Stomach smooth muscle (tissue), 2 donors: ENCODE data around the gene GRK1.
"Not testable (repeated sequence)": the region's sequence is repeated elsewhere in the genome, so short reads cannot be mapped to it uniquely, and the experiment has no call there.

ENCODE experiments used
- H3K27ac ChIP-seq: one replicate; pipeline ENCODE4 v1.7.0; 2013; ENCODE audit warnings: mild to moderate bottlenecking, low read length, inconsistent platforms
- H3K27me3 ChIP-seq, 2 donors: one replicate each; pipeline ENCODE4 v1.7.0; 2013; ENCODE audit warnings: low read length in 2 of 2; ENCODE audit not compliant: insufficient read depth in 2 of 2, control insufficient read depth in 1 of 2
- H3K36me3 ChIP-seq, 2 donors: one replicate each; pipeline ENCODE4 v1.7.0; 2013; ENCODE audit warnings: low read length in 2 of 2; ENCODE audit not compliant: control insufficient read depth in 2 of 2, insufficient read depth in 2 of 2
- H3K4me1 ChIP-seq: one replicate; pipeline ENCODE4 v1.7.0; 2013; ENCODE audit warnings: low read length; ENCODE audit not compliant: control insufficient read depth, insufficient read depth
- H3K4me3 ChIP-seq, 2 donors: one replicate each; pipeline ENCODE4 v1.7.0; 2013; ENCODE audit warnings: low read length in 2 of 2
- H3K9ac ChIP-seq, 2 donors: one replicate each; pipeline ENCODE4 v1.7.0; 2013; ENCODE audit warnings: low read length in 2 of 2, mild to moderate bottlenecking in 1 of 2
- H3K9me3 ChIP-seq, 2 donors: one replicate each; pipeline ENCODE4 v1.7.0; 2013; ENCODE audit warnings: low read length in 2 of 2; ENCODE audit not compliant: control insufficient read depth in 2 of 2
- donor health status: healthy.
- donor health status: Pancreatic carcinoma.

The GRK1 gene

GRCh38 chr13:113666951-113667701 lies at the start of gene GRK1:
TSS of gene GRK1 (plus strand) at chr13:113667219. CDS start at chr13:113667387, 168 bp downstream.
- peaks cover 5 to 9% of the 10 kb centered on the region in 2 donors for H3K27me3 ChIP-seq
- no peak within 1 kb of the TSS for H3K9ac ChIP-seq
- no peak within 1 kb of the TSS for H3K27ac ChIP-seq
- no peaks in the 10 kb centered on the region for H3K36me3 ChIP-seq
- H3K4me3 ChIP-seq: no peak within 1 kb of the TSS
- H3K9me3 ChIP-seq: no peaks in the 10 kb centered on the region
- H3K4me1 ChIP-seq: no peaks in the 10 kb centered on the region

DNA sequence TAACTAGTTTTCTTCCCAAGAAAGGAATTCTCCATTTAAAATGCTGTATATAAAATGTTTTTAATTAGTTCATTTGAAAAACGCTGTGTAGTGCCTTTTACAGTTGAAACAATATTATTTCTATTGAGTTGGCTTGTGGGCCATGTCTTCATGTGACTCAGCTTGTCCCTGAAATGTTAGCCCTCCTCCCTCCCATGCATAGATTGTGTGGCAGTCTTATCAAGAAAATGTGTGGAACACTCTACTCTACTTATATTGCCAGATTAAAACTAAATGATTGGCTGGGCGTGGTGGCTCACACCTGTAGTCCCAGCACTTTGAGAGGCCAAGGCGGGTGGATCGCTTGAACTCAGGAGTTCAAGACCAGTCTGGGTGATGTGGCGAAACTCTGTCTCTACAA lies 49.1 kb upstream of the GRK1 start:
- peaks cover 0 to 3% of the 10 kb centered on the region in 2 donors for H3K36me3 ChIP-seq
- no peak overlapping the region for H3K9ac ChIP-seq
- no peaks in the 10 kb centered on the region for H3K27me3 ChIP-seq
- no peaks in the 10 kb centered on the region for H3K9me3 ChIP-seq
- no peak overlapping the region for H3K27ac ChIP-seq
- no peak overlapping the region for H3K4me3 ChIP-seq
- H3K4me1 ChIP-seq: no peaks in the 10 kb centered on the region

GRCh38 chr13:113618455-113618854 lies 48.6 kb upstream of the GRK1 start:
- H3K9ac ChIP-seq: no peak overlapping the region
- H3K27ac ChIP-seq: no peak overlapping the region
- H3K36me3 ChIP-seq: peaks cover 0 to 7% of the 10 kb centered on the region in 2 donors
- H3K4me1 ChIP-seq: no peaks in the 10 kb centered on the region
- no peak overlapping the region for H3K4me3 ChIP-seq
- no peaks in the 10 kb centered on the region for H3K9me3 ChIP-seq
- no peaks in the 10 kb centered on the region for H3K27me3 ChIP-seq

- Histone ChIP-seq H3K27ac (no peak overlapping the region), H3K4me3 (no peak overlapping the region), H3K9me3 (no peaks in the 10 kb centered on the region), H3K4me1 (no peaks in the 10 kb centered on the region), H3K27me3 (no peaks in the 10 kb centered on the region), H3K9ac (no peak overlapping the region), H3K36me3 (peaks cover 8 to 15% of the 10 kb centered on the region in 2 donors)
Observed at GRCh38 chr13:113620036-113620796, 46.8 kb upstream of the GRK1 start.

- no peak overlapping the region for H3K9ac ChIP-seq
- peaks cover 8 to 15% of the 10 kb centered on the region in 2 donors for H3K36me3 ChIP-seq
- no peak overlapping the region for H3K27ac ChIP-seq
- H3K4me1 ChIP-seq: no peaks in the 10 kb centered on the region
- no peaks in the 10 kb centered on the region for H3K9me3 ChIP-seq
- H3K27me3 ChIP-seq: no peaks in the 10 kb centered on the region
- no peak overlapping the region for H3K4me3 ChIP-seq
Observed at GRCh38 chr13:113621046-113621445, 46.0 kb upstream of the GRK1 start.

DNA sequence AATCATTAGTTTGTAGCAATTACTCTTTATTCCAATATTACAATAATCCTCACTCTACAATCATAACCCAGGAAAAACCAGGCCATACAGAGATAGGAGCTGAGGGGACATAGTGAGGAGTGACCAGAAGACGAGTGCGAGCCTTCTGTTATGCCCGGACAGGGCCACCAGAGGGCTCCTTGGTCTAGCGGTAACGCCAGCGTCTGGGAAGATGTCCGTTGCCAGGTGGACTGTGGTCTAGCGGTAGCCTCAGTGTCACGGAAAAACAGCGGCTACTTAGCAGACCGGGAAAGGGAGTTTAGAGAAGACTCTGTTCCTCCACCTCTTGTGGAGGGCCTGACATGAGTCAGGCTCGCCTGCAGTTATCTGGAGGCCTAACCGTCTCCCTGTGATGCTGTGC lies 45.5 kb upstream of the GRK1 start:
- H3K9ac ChIP-seq, H3K4me1 ChIP-seq, H3K27ac ChIP-seq, H3K9me3 ChIP-seq, H3K4me3 ChIP-seq, H3K27me3 ChIP-seq: not testable (repeated sequence)
- H3K36me3 ChIP-seq: peaks cover 8 to 15% of the 10 kb centered on the region in 2 donors

- H3K27me3 ChIP-seq, H3K27ac ChIP-seq, H3K4me1 ChIP-seq, H3K4me3 ChIP-seq, H3K9ac ChIP-seq, H3K9me3 ChIP-seq: not testable (repeated sequence)
- peaks cover 8 to 15% of the 10 kb centered on the region in 2 donors for H3K36me3 ChIP-seq
Observed at GRCh38 chr13:113621986-113622550, 45.0 kb upstream of the GRK1 start.

GRCh38 chr13:113622791-113623490 lies 44.1 kb upstream of the GRK1 start:
- H3K9me3 ChIP-seq: no peaks in the 10 kb centered on the region
- H3K9ac ChIP-seq: no peak overlapping the region
- H3K27me3 ChIP-seq: no peaks in the 10 kb centered on the region
- H3K4me3 ChIP-seq: no peak overlapping the region
- H3K36me3 ChIP-seq: peaks cover 8 to 15% of the 10 kb centered on the region in 2 donors
- H3K27ac ChIP-seq: no peak overlapping the region
- H3K4me1 ChIP-seq: no peaks in the 10 kb centered on the region

DNA sequence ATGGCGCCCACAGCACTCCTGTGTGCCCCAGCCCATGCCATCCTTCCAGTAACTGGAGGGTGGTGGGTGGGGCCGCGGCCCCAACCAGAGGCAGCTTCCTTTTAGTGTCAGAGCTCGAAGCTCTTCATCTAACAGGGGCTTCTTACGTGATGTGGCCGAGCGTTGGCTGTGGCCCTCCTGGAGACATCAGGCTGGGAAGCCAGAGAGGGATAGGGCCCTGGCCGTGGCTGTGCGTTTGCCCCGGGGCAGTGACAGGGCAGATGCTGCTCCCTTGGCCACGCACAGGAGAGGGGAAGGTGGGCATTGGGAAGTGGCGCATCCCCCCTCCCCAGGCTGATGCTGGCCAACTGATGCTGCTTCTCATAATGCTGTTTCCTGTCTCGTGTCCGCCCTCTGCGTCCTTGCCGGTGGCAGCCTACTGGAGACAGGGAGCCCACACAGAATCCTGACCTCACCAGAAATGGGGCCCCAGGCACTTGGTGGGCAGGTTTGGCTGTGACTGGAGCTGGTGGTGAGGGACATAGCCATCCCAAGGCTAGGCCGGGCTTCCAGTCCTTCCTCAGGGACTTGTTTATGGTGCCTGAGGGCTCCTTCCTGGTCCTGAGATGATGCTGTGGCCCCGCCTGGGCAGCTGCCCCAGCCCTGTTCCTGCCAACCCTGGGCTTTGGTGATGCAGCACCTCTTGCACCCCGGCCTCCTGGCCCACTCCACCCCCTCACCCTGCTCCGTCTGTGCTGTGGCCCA lies 43.4 kb upstream of the GRK1 start:
- Histone ChIP-seq H3K9ac (no peak overlapping the region), H3K4me1 (no peaks in the 10 kb centered on the region), H3K9me3 (no peaks in the 10 kb centered on the region), H3K27ac (no peak overlapping the region), H3K27me3 (no peaks in the 10 kb centered on the region), H3K36me3 (peaks cover 8 to 15% of the 10 kb centered on the region in 2 donors), H3K4me3 (no peak overlapping the region)

- H3K9me3 ChIP-seq: no peaks in the 10 kb centered on the region
- no peak overlapping the region for H3K9ac ChIP-seq
- peaks cover 8 to 15% of the 10 kb centered on the region in 2 donors for H3K36me3 ChIP-seq
- H3K4me1 ChIP-seq: no peaks in the 10 kb centered on the region
- H3K27me3 ChIP-seq: no peaks in the 10 kb centered on the region
- H3K27ac ChIP-seq: no peak overlapping the region
- no peak overlapping the region for H3K4me3 ChIP-seq
Observed at GRCh38 chr13:113624235-113624587, 42.8 kb upstream of the GRK1 start.
